Measurements from ENCODE around the gene ITSN1.

DNA sequence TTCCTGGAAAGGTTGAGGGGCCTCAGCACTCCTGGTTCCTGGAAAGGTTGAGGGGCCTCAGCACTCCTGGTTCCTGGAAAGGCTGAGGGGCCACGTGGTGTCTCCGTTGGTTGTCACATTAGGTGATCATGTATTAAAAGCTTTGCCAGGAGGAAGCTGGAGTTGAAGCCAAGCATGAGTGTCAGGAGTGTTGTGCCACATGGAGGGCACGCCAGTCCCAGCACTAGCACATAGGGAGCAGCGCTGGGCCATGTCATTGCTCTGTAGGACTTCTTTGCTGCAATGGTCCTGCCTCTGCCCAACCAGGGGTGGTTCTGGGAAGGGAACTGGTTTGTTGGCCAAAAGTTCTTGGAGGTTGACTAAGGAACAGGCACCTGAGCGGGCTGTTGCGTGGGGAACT, 260.0 kb downstream of the ITSN1 start:
- TF ChIP-seq CTCF (IDR thresholded peaks at IDR 0.05) (no peak), POLR2A (IDR thresholded peaks at IDR 0.05) (no peak)
